Stimulated activated CD8-positive, alpha-beta memory T cell treated with anti-CD3 and anti-CD28 coated beads, Interleukin-15, amount 100 ng/mL, for 1 hour (primary cell): ENCODE results near the gene INVS.
"Not testable (repeated sequence)": the region's sequence is repeated elsewhere in the genome, so short reads cannot be mapped to it uniquely, and the experiment has no call there.

Source experiments
- DNase-seq: peaks from one replicate; pipeline ENCODE4 v3.0.0-alpha.2; 2020; ENCODE audit warnings: low read depth

Gene INVS

GRCh38 chr9:100322954-100323536 is 224.0 kb downstream of the INVS start:
- DNase-seq = no peak

- DNase-seq = no peak
Measured at GRCh38 chr9:100324594-100325200, 225.7 kb downstream of the INVS start.

GRCh38 chr9:100338736-100339135 is 239.7 kb downstream of the INVS start:
- DNase-seq = not testable (repeated sequence)

- no peak for DNase-seq
Measured at GRCh38 chr9:100340224-100340623, 241.2 kb downstream of the INVS start.

- DNase-seq = no peak
Measured at GRCh38 chr9:100341889-100342288, 242.8 kb downstream of the INVS start.

- DNase-seq = no peak
Measured at GRCh38 chr9:100346836-100347235, 247.8 kb downstream of the INVS start.

GRCh38 chr9:100350188-100350587 is 251.1 kb downstream of the INVS start:
- no peak for DNase-seq
